ENCODE data around the gene B2M. TPM values are rescaled to one million over a fixed set of nuclear protein-coding genes. Genes with fewer than 3 reads are reported as not detected.

B2M gene
- total and polyA plus RNA-seq, 2 of the 8 experiments (the other 6 are each of a cell fraction or from before 2014, with no cell fraction given) = 78.9 to 907 TPM

GRCh38 chr15:44712346-44713005 lies 1.2 kb downstream of the B2M start (continued):
- no peak for TF ChIP-seq RXRA (IDR thresholded peaks at IDR 0.05; ENCODE audit: insufficient read depth, low read depth, low read length)
- no peak for TF ChIP-seq CHD7 (IDR thresholded peaks at IDR 0.05; ENCODE audit: insufficient replicate concordance, low read length)
- TF ChIP-seq CREB1 (IDR thresholded peaks at IDR 0.05) = no peak
- TF ChIP-seq POLR2AphosphoS5 (IDR thresholded peaks at IDR 0.05; ENCODE audit: low read depth, low read length) = no peak
- TF ChIP-seq SIRT6 (IDR thresholded peaks at IDR 0.05; ENCODE audit: low read length) = no peak

All from H1 (cell line).